Natural killer cell treated with Interleukin-12 subunit alpha and Interleukin-12 subunit beta and Interleukin-15 and Interleukin-18, amount 100 ng/mL, for 72 hours (primary cell): Measurements from ENCODE around the gene BNC1. TPM values are rescaled to one million over a fixed set of nuclear protein-coding genes. Genes with fewer than 3 reads are reported as not detected.

Source experiments
- ATAC-seq, 2 donors: fragments of 150-1000 bp; cut with Tn5 transposase in 1 of 2; sonication (Bioruptor Pico), chemical (Tn5 transposase) in 1 of 2; 2 replicates each; pipeline ENCODE4 v1.10.0; 2021
- DNase-seq: peaks from one replicate; pipeline ENCODE4 v3.0.0; 2022; ENCODE audit warnings: low spot score
- H3K27ac Mint-ChIP-seq, 2 donors: 1 replicate in 1 of 2; 2 replicates in 1 of 2; pipeline ENCODE4 v1.8.0; 2022; ENCODE audit warnings: mixed read lengths in 2 of 2, mild to moderate bottlenecking in 1 of 2, moderate library complexity in 1 of 2
- H3K27me3 Mint-ChIP-seq, 2 donors: 1 replicate in 1 of 2; 2 replicates in 1 of 2; pipeline ENCODE4 v1.8.0; 2022; ENCODE audit warnings: mixed read lengths in 2 of 2
- H3K36me3 Mint-ChIP-seq: one replicate; pipeline ENCODE4 v1.8.0; 2022; ENCODE audit warnings: mixed read lengths
- H3K4me1 Mint-ChIP-seq, 2 donors: 1 replicate in 1 of 2; 2 replicates in 1 of 2; pipeline ENCODE4 v1.8.0; 2022; ENCODE audit warnings: low read depth in 2 of 2, mixed read lengths in 2 of 2, mild to moderate bottlenecking in 1 of 2
- H3K4me3 Mint-ChIP-seq: one replicate; pipeline ENCODE4 v1.8.0; 2022; ENCODE audit warnings: mixed read lengths
- H3K9me3 Mint-ChIP-seq: 2 replicates; pipeline ENCODE4 v1.8.0; 2022; ENCODE audit warnings: mixed read lengths
- total RNA-seq, 2 donors: library from RNA; stranded (reverse); gene quantifications; one replicate each; pipeline ENCODE4 v1.2.3, GENCODE V29; 2022

BNC1 gene, protein sequence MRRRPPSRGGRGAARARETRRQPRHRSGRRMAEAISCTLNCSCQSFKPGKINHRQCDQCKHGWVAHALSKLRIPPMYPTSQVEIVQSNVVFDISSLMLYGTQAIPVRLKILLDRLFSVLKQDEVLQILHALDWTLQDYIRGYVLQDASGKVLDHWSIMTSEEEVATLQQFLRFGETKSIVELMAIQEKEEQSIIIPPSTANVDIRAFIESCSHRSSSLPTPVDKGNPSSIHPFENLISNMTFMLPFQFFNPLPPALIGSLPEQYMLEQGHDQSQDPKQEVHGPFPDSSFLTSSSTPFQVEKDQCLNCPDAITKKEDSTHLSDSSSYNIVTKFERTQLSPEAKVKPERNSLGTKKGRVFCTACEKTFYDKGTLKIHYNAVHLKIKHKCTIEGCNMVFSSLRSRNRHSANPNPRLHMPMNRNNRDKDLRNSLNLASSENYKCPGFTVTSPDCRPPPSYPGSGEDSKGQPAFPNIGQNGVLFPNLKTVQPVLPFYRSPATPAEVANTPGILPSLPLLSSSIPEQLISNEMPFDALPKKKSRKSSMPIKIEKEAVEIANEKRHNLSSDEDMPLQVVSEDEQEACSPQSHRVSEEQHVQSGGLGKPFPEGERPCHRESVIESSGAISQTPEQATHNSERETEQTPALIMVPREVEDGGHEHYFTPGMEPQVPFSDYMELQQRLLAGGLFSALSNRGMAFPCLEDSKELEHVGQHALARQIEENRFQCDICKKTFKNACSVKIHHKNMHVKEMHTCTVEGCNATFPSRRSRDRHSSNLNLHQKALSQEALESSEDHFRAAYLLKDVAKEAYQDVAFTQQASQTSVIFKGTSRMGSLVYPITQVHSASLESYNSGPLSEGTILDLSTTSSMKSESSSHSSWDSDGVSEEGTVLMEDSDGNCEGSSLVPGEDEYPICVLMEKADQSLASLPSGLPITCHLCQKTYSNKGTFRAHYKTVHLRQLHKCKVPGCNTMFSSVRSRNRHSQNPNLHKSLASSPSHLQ
- total RNA-seq = not detected

DNA sequence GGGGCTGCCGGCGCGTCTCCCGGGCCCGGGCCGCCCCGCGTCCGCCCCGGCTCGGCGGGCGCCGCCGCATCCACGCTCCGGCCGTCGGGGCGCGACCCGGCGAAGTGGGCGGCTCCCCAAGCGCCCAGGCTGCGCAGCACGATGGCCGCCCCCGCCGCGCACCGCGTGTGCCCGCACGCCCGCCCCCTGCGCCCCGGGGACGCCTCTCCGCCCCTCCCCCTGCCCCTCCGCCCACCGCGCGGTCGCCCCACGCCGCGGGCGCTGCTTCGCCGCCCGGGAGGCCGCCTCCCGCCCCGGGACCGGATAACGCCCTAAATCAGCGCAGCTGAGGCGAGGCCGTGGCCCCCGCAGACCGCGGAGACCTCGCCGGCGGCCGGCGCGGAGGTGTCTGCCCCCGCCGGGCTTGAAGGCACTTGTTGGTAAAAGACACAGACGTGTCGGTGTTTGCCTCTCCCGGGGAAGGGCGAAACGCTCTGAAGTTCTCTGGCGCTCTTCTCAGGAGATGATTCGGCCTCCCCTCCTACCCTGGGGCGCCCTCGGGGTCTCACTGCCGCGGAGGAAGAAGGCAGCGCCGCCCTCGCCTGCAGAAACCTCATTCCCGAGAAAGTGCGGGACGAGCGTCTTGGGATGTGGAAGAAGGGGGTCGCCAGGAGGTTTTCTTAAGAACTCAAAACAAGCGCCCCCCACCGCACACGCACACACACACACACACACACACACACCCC is at the start of gene BNC1:
BNC1 (minus strand) TSS at position 106 of the 725 bp plus-strand sequence; CDS start at position 70, 36 bp downstream.
- no peaks in the 10 kb centered on the region for H3K9me3 Mint-ChIP-seq
- no peak within 1 kb of the TSS for H3K27ac Mint-ChIP-seq
- H3K4me1 Mint-ChIP-seq = peaks cover 0 to 9% of the 10 kb centered on the region in 2 donors
- H3K27me3 Mint-ChIP-seq = peaks cover 38 to 67% of the 10 kb centered on the region in 2 donors
- H3K4me3 Mint-ChIP-seq = peak within 1 kb of the TSS; percentile 44
- no peaks in the 10 kb centered on the region for H3K36me3 Mint-ChIP-seq
- DNase-seq = no peak
- ATAC-seq = peak; percentile 8 to 57

DNA sequence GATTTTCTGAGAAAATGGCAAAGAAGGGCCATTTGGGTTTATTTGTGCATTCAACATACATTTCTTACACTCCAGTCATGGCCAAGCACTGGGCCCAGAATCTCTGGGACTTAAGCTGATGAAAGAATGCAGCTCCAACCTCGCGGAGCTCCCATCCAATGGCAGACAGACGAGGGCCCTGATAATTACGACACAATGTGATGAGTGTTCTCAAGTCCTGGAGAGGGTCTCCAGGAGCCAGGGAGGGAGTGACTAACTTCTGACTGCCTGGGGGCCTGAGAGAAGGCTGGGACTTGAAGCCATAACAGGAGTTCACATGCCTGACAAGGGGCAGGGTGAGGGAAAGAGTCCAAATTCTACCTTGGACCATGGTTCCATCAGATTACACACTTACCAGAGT is 42.6 kb upstream of the BNC1 start:
- no peak for ATAC-seq
- H3K27ac Mint-ChIP-seq = no peak overlapping the region
- H3K9me3 Mint-ChIP-seq = no peaks in the 10 kb centered on the region
- DNase-seq = no peak
- H3K4me1 Mint-ChIP-seq = no peaks in the 10 kb centered on the region
- no peaks in the 10 kb centered on the region for H3K36me3 Mint-ChIP-seq
- H3K27me3 Mint-ChIP-seq = peaks cover 11 to 14% of the 10 kb centered on the region in 2 donors
- H3K4me3 Mint-ChIP-seq = no peak overlapping the region

GRCh38 chr15:83324799-83325198 is 40.3 kb upstream of the BNC1 start:
- peaks cover 14 to 21% of the 10 kb centered on the region in 2 donors for H3K27me3 Mint-ChIP-seq
- H3K4me3 Mint-ChIP-seq = no peak overlapping the region
- no peak overlapping the region for H3K27ac Mint-ChIP-seq
- H3K9me3 Mint-ChIP-seq = no peaks in the 10 kb centered on the region
- no peaks in the 10 kb centered on the region for H3K4me1 Mint-ChIP-seq
- H3K36me3 Mint-ChIP-seq = no peaks in the 10 kb centered on the region
- DNase-seq = no peak
- no peak for ATAC-seq

DNA sequence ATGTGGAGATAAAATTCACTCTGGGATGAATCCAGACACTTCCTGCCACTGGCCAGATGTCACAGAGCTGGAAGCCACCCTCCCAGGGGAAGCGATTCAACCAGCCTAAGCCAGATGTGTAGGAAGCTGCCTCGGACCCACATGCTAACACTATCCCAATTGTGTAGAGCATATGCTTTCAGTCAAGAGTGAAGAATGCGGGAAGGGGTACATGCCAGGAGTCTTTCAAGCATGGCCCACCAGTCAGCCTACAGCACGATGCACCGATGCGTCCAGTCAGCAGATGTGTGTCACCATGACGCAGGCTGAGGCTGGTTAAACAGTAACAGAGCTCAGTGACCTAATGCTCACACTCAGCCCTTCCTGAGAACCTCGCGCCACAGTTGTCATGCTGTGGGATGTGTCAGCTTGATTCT is 38.8 kb upstream of the BNC1 start:
- ATAC-seq (no peak), DNase-seq (no peak)
- no peak overlapping the region for H3K27ac Mint-ChIP-seq
- no peak overlapping the region for H3K4me3 Mint-ChIP-seq
- H3K4me1 Mint-ChIP-seq = no peaks in the 10 kb centered on the region
- H3K36me3 Mint-ChIP-seq = no peaks in the 10 kb centered on the region
- peaks cover 14 to 23% of the 10 kb centered on the region in 2 donors for H3K27me3 Mint-ChIP-seq
- no peaks in the 10 kb centered on the region for H3K9me3 Mint-ChIP-seq

DNA sequence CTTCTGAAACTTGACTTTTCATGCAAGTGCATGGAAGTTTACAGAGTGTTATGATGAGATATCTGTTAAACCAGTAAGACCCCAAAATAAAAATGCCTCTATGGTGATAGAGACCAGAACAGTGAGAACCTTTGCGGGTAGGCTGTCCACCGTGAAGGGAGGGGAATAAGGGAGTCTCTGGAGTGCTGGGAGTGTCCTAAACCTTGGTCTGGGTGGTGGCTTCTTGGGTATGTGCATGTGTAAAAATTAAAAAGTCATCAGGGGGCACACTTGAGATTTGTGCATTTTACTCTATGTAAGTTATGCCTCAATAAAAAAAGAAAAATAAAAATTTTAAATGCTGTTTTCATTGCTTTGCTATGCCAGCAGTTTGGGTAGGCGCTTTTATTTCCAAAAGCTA is 38.2 kb upstream of the BNC1 start:
- H3K27ac Mint-ChIP-seq = no peak overlapping the region
- H3K9me3 Mint-ChIP-seq = no peaks in the 10 kb centered on the region
- no peaks in the 10 kb centered on the region for H3K4me1 Mint-ChIP-seq
- no peak for DNase-seq
- H3K27me3 Mint-ChIP-seq = peaks cover 14 to 24% of the 10 kb centered on the region in 2 donors
- H3K4me3 Mint-ChIP-seq = no peak overlapping the region
- ATAC-seq = no peak
- no peaks in the 10 kb centered on the region for H3K36me3 Mint-ChIP-seq

GRCh38 chr15:83322061-83322460 is 37.6 kb upstream of the BNC1 start:
- Mint-ChIP-seq H3K36me3 (no peaks in the 10 kb centered on the region), H3K4me3 (no peak overlapping the region), H3K9me3 (no peaks in the 10 kb centered on the region), H3K27ac (no peak overlapping the region), H3K4me1 (no peaks in the 10 kb centered on the region), H3K27me3 (peaks cover 14 to 24% of the 10 kb centered on the region in 2 donors)
- ATAC-seq (no peak), DNase-seq (no peak)

DNA sequence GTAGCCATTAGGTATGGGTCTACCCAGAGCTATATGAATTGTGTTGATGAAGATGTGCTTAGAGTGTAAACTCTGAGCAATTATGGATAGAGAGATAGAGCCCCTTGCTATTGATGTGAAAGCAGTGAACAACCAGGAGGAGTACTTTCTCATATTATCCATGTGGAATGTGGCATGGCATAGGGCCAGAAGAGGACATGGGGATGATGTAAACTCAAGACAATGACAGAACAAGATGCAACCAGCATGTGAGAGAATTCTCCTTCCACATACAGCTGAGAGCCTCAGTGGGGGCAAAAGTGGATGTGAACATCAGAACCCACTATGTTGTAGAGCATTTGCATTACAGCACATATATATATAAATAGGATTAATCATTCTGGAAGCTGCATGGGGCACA is 36.4 kb upstream of the BNC1 start:
- no peak overlapping the region for H3K4me3 Mint-ChIP-seq
- DNase-seq (no peak), ATAC-seq (no peak)
- H3K9me3 Mint-ChIP-seq = no peaks in the 10 kb centered on the region
- H3K36me3 Mint-ChIP-seq = no peaks in the 10 kb centered on the region
- H3K27ac Mint-ChIP-seq = no peak overlapping the region
- no peaks in the 10 kb centered on the region for H3K4me1 Mint-ChIP-seq
- H3K27me3 Mint-ChIP-seq = peaks cover 18 to 19% of the 10 kb centered on the region in 2 donors

DNA sequence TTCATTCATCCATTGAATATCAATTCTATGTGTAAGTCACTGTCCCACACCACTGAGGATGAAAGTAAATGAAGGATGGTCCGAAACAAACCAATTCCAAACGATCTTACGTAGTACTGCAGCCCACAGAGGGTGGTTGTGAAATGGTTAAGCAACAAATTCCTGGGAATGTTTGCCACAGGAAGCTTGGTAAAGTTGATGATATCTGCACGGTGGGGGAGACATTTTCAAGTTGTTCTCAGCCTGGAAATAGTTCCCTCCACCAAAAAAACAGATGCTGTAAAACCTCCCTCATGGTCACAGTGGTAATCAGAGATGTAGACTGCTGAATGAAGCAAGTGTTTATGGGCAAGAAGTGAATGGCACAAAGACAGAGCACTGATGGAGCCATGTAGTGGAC is 35.9 kb upstream of the BNC1 start:
- ATAC-seq = no peak
- Mint-ChIP-seq H3K4me3 (no peak overlapping the region), H3K27me3 (peaks cover 15 to 19% of the 10 kb centered on the region in 2 donors), H3K27ac (no peak overlapping the region), H3K36me3 (no peaks in the 10 kb centered on the region), H3K4me1 (no peaks in the 10 kb centered on the region), H3K9me3 (no peaks in the 10 kb centered on the region)
- DNase-seq = no peak

DNA sequence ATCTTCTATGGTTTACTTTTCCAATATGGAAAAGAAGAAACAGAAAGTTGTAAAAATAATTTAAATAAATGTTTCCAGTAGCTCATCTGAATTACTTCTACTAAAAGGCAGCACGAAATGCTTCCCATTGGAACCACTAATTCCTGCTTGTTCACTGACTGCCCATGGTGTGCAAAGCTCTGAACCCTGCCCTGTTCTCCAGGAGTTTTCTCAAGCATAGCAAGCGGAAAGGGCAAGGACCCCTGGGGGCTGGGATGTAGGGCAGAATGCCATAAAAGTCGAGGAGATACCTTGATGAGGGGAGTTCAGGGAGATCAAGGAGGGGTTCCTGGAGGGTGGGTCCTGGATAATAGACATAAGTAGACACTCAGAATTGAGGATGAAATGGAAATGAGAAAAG is 35.3 kb upstream of the BNC1 start:
- Mint-ChIP-seq H3K4me1 (no peaks in the 10 kb centered on the region), H3K27me3 (peaks cover 13 to 20% of the 10 kb centered on the region in 2 donors), H3K36me3 (no peaks in the 10 kb centered on the region), H3K27ac (no peak overlapping the region), H3K9me3 (no peaks in the 10 kb centered on the region), H3K4me3 (no peak overlapping the region)
- ATAC-seq (no peak), DNase-seq (no peak)

- no peak overlapping the region for H3K27ac Mint-ChIP-seq
- no peak for DNase-seq
- no peaks in the 10 kb centered on the region for H3K4me1 Mint-ChIP-seq
- no peaks in the 10 kb centered on the region for H3K9me3 Mint-ChIP-seq
- peaks cover 13 to 22% of the 10 kb centered on the region in 2 donors for H3K27me3 Mint-ChIP-seq
- ATAC-seq = no peak
- H3K36me3 Mint-ChIP-seq = no peaks in the 10 kb centered on the region
- H3K4me3 Mint-ChIP-seq = no peak overlapping the region
Observed at GRCh38 chr15:83318861-83319415, 34.5 kb upstream of the BNC1 start.

DNA sequence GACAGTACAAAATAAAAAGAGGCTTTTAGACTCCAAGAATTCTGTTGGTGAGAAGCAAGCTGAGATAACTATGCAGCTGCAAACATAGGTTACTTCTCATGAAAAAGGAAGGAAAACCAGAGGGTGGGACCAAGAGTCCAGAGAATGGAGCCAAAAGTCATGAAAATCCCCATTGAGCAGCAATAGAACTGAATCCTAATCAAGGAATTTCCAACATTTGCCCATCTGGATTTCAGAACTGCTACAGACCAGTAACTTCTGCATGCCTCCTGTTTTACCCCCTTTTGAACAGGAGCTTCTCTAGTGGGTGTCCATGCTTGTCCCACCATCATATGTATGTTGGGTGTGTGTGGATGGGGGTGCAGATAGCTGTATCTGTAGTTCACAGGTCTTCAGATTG is 33.6 kb upstream of the BNC1 start:
- ATAC-seq (no peak), DNase-seq (no peak)
- Mint-ChIP-seq H3K4me3 (no peak overlapping the region), H3K27ac (no peak overlapping the region), H3K4me1 (no peaks in the 10 kb centered on the region), H3K36me3 (no peaks in the 10 kb centered on the region), H3K9me3 (no peaks in the 10 kb centered on the region), H3K27me3 (peaks cover 14 to 22% of the 10 kb centered on the region in 2 donors)

DNA sequence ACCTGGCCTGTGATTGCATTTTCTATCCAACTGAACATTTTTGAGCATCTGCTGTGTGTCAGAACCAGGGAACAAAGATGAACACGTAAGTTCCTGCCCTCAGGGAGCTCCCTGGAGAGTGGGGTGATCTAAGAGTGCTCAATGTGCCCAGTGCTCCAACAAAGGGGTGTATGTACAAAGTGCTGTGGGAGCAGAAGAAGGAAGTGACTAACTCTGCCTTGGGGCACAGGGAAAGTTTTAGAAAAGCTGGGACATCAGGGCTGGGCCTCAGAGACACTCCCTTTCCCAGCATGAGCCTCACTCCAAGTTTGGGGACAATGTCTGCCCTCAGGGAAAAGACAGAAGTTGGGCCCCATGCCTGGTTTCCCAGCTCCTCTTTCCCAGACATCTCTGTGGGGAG is 27.6 kb upstream of the BNC1 start:
- Mint-ChIP-seq H3K9me3 (no peaks in the 10 kb centered on the region), H3K27ac (no peak overlapping the region), H3K27me3 (peaks cover 11 to 12% of the 10 kb centered on the region in 2 donors), H3K4me1 (no peaks in the 10 kb centered on the region), H3K36me3 (no peaks in the 10 kb centered on the region), H3K4me3 (no peak overlapping the region)
- no peak for ATAC-seq
- DNase-seq = no peak
